Breast epithelium (tissue), 3 donors: Measurements from ENCODE around the gene TNS3.

Experiments
- CTCF ChIP-seq, 3 donors: fragments of 450-650 bp; IDR thresholded peaks; one replicate each; pipeline ENCODE4 v1.5.1; 2016 to 2017; ENCODE audit warnings: antibody characterized with exemption in 3 of 3, mild to moderate bottlenecking in 3 of 3, moderate library complexity in 3 of 3
- POLR2AphosphoS5 ChIP-seq, 3 donors: sonication (generic); formaldehyde crosslinking; IDR thresholded peaks; one replicate each; pipeline ENCODE4 v1.6.1; 2017; ENCODE audit warnings: antibody characterized with exemption in 3 of 3

GRCh38 chr7:47300472-47301104 is 281.3 kb downstream of the TNS3 start:
- no peak for TF ChIP-seq CTCF (IDR thresholded peaks at IDR 0.05)
- TF ChIP-seq POLR2AphosphoS5 (IDR thresholded peaks at IDR 0.05) = no peak
